Activated naive CD8-positive, alpha-beta T cell treated with anti-CD3 and anti-CD28 coated beads for 36 hours (primary cell): ENCODE data around the gene ZFPM1. TPM values are rescaled to one million over a fixed set of nuclear protein-coding genes. Genes with fewer than 3 reads are reported as not detected.
A peak's percentile ranks its signal among the peaks of the same experiment; 100 is the strongest.

Experiments used
- DNase-seq: peaks from one replicate; pipeline ENCODE4 v3.0.0; 2021
- H3K27ac Mint-ChIP-seq: one replicate; pipeline ENCODE4 v1.8.0; 2022; ENCODE audit warnings: mild to moderate bottlenecking, moderate library complexity, mixed read lengths
- H3K27me3 Mint-ChIP-seq: one replicate; pipeline ENCODE4 v1.8.0; 2022; ENCODE audit warnings: mild to moderate bottlenecking, mixed read lengths
- H3K36me3 Mint-ChIP-seq: one replicate; pipeline ENCODE4 v1.8.0; 2021; ENCODE audit warnings: mild to moderate bottlenecking, mixed read lengths
- H3K4me1 Mint-ChIP-seq: one replicate; pipeline ENCODE4 v1.8.0; 2021; ENCODE audit warnings: mixed read lengths
- H3K4me3 Mint-ChIP-seq: one replicate; pipeline ENCODE4 v1.8.0; 2022; ENCODE audit warnings: mild to moderate bottlenecking, moderate library complexity, mixed read lengths
- H3K9me3 Mint-ChIP-seq: one replicate; pipeline ENCODE4 v1.8.0; 2022; ENCODE audit warnings: mixed read lengths
- total RNA-seq, 2 experiments: library from RNA; stranded (reverse); gene quantifications; one replicate each; pipeline ENCODE4 v1.2.3, GENCODE V29; 2021

Gene ZFPM1
- total RNA-seq, 2 experiments from 2014 or later: 6.7 to 6.9 TPM

DNA sequence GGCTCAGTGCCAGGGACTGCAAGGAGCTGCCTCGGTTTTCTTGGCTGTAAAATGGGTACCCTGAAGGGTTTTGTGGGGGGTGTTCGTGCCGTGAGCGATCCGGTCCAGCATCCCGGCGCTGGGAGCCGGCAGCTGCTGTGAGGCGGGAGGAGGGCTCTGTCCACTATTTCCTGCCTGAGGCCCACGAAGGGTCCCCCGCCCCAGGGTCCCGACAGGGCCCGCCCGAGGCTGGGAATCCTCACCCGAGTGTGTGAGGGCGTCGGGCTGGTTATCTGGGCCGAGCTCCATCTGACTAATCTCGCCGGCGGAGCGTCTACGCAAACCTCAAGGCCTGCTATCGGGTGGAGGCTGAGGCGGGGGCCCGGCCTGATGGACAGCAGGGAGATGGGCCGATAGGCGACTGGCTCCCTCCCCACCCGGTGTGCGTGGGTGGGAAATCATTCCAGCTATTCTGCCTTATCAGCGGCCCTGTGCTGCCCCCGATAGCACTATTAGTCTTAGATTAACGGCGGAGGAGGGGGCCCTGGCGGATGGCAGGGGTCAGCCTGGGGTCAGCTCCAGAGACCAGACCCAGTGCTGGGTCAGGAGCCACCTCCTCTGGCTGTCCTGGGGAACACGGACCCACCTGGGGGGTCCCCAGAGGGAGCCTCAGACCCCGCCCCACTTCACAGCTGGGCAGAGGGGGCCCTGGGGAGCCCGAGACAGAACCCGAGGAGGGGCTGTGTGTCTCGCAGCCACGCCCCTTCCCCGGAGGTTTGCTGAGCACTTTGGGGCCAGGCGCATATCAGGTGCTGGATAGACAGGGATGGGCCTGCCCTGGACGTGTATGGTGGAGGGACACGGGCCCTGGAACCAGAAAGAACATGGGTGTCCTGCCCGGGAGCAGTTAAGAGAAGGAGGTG, 44.7 kb downstream of the ZFPM1 start:
- Mint-ChIP-seq H3K9me3 (no peaks in the 10 kb centered on the region), H3K4me1 (no peaks in the 10 kb centered on the region), H3K36me3 (peaks cover 1% of the 10 kb centered on the region), H3K27me3 (no peaks in the 10 kb centered on the region), H3K4me3 (no peak overlapping the region), H3K27ac (no peak overlapping the region)
- DNase-seq: no peak

DNA sequence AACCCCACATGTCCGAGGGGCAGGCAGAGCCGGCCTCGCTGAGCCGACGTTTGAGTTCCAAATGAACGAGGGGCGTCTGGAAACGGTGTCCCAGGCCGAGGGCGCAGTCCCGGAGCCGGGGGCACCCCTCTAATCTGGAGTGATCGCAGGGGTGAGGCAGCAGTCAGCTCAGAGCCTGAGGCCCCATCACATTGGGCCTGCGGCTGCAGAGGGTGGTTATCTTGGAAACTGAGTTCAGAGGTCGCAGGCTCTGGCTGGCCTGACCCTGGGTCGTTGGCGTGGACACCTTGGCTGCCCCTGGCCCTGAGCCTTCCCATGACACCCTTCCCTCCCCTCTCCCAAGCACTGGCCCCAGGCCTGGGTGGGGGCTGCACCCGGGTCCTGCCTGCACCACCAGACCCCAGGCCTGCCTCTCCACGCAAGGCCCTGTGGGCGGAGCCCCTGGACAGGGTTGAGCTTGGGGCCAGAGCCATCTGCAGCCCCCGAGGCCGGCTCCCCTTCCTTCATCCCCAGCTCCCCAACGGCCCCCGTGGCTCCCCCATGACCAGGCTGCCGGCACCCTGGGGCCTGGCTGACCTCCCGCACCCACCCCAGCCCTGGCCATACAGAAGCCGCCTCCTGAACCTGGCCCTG, 45.6 kb downstream of the ZFPM1 start:
- Mint-ChIP-seq H3K9me3 (no peaks in the 10 kb centered on the region), H3K4me3 (no peak overlapping the region), H3K36me3 (peaks cover 1% of the 10 kb centered on the region), H3K27me3 (no peaks in the 10 kb centered on the region), H3K4me1 (no peaks in the 10 kb centered on the region), H3K27ac (no peak overlapping the region)
- DNase-seq: no peak

DNA sequence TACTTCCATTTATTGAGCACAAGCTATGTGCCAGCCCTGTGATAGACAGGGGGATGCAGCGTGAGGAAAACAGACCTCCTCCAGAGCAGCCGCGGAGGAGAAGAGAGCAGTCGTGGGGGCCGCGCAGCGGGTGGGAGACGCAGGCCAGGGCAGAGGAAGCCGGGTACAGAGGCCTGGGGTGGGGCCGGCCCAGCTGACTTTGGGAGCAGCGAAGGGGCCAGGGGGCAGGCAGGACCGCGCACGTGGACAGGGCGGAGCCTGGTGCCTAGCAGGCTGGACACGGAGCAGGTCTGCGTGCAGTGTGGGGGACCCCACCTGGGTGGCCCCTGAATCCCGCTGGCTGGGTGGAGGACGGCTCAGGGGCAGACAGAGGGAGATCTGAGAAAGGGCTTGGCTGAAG, 46.2 kb downstream of the ZFPM1 start:
- Mint-ChIP-seq H3K4me1 (no peaks in the 10 kb centered on the region), H3K9me3 (no peaks in the 10 kb centered on the region), H3K27ac (no peak overlapping the region), H3K27me3 (no peaks in the 10 kb centered on the region), H3K36me3 (peaks cover 1% of the 10 kb centered on the region), H3K4me3 (peak overlapping the region; percentile 18)
- no peak for DNase-seq

DNA sequence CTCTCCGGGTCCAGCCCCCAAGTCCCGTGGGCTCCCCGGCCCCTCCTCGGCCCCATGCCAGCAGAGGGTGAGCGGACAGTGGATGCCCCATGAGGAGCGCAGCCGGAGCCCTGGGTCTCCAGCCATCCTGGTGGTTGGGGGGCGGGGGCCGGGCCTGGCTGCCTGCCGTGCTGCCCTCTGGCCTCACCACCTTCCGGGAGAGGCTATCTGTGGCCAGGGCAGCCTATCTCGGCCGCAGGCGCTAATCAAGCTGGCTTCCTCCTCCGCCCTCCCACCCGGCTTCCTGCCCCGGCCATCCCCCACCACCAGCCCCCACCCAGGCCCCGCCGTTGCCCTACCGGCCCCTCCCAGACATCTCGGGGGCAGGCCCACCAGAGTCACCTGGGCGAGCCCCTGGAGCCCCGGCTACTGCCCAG, 46.8 kb downstream of the ZFPM1 start:
- Mint-ChIP-seq H3K4me1 (no peaks in the 10 kb centered on the region), H3K9me3 (no peaks in the 10 kb centered on the region), H3K4me3 (no peak overlapping the region), H3K27ac (no peak overlapping the region), H3K27me3 (no peaks in the 10 kb centered on the region), H3K36me3 (peaks cover 1% of the 10 kb centered on the region)
- no peak for DNase-seq

DNA sequence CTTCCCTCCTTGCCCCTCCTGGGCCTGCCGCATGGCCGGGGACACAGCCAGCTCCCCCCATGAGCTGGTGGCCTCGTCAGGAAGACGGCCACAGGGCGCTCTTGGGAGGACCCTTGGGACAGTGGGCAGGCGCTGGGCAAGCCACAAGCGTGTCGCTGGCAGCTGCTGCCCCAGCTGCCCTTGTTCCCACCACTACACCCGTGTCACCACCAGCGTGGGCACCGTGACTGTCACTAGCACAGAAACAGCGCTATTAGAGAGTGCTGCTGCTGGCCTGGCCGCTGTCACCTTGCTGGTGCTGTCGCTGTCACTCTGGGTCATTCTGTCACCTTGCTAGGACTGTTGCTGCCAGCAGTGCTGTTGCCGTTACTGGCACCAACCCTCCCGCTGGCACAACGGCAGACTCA, 47.2 kb downstream of the ZFPM1 start:
- H3K4me1 Mint-ChIP-seq: no peaks in the 10 kb centered on the region
- peaks cover 1% of the 10 kb centered on the region for H3K36me3 Mint-ChIP-seq
- no peak overlapping the region for H3K4me3 Mint-ChIP-seq
- no peak for DNase-seq
- no peaks in the 10 kb centered on the region for H3K27me3 Mint-ChIP-seq
- H3K9me3 Mint-ChIP-seq: no peaks in the 10 kb centered on the region
- H3K27ac Mint-ChIP-seq: no peak overlapping the region

DNA sequence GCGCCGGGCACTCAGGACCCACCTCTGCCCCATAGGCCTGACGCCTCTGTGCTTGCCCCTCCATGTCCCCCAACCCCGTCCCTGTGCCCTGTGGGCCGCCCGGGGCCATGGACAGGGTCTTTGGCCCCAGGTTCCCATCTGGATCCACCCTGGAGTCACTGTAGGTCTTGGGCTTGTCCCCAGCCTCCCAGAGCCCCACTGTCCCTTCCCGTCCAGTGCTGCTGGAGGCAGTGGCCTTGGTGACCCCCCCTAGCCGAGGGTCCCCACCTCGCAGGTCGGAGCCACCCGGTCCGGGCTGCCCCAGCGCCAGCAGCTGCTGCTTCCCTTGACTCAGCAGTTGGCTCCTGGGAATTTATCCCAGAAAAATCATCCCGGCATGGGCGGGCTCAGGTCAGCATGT, 49.3 kb downstream of the ZFPM1 start:
- H3K36me3 Mint-ChIP-seq: peaks cover 1% of the 10 kb centered on the region
- H3K9me3 Mint-ChIP-seq: no peaks in the 10 kb centered on the region
- no peak overlapping the region for H3K4me3 Mint-ChIP-seq
- no peaks in the 10 kb centered on the region for H3K4me1 Mint-ChIP-seq
- no peak for DNase-seq
- no peaks in the 10 kb centered on the region for H3K27me3 Mint-ChIP-seq
- no peak overlapping the region for H3K27ac Mint-ChIP-seq

DNA sequence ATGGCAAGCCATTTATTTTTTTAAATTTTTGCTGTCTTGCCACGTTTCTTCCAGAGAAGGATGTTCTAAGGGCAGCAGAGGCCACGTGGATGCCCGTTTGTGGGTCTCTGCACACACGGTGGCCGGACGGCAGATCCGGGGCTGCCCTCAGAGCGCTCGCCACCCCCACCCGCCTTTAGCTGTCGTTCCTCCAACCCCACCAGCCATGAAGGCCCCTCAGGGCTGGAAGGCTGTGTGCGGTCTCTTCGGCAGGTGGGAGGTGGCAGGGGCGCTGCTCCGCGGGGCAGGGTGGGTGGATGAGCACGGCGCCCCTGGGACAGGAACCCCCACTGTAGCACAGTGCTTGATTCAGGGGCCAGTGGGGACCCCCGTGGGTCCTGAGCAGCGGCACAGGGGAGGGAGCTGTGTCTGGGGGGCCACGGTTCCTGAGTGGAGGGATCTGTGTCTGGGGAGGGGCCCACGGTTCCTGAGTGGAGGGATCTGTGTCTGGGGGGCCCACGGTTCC, 49.7 kb downstream of the ZFPM1 start:
- peaks cover 1% of the 10 kb centered on the region for H3K36me3 Mint-ChIP-seq
- no peaks in the 10 kb centered on the region for H3K4me1 Mint-ChIP-seq
- no peak for DNase-seq
- H3K9me3 Mint-ChIP-seq: no peaks in the 10 kb centered on the region
- H3K27ac Mint-ChIP-seq: no peak overlapping the region
- no peak overlapping the region for H3K4me3 Mint-ChIP-seq
- H3K27me3 Mint-ChIP-seq: no peaks in the 10 kb centered on the region

DNA sequence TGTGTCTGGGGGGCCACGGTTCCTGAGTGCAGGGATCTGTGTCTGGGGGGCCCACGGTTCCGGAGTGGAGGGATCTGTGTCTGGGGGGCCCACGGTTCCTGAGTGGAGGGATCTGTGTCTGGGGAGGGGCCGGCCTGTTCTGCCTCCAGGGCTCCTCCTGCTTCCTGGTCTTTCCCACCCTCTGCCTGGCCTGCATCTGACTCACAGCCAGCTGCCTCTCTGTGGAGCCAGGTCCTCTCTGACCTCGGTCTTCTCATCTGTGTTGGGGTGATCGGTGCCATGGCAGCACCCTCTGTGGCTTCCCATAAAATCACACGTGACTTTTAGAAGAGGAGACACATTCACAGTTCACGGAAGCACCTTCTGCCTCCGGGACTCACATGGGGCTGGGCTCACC, 50.3 kb downstream of the ZFPM1 start:
- no peak overlapping the region for H3K27ac Mint-ChIP-seq
- H3K36me3 Mint-ChIP-seq: peaks cover 1% of the 10 kb centered on the region
- H3K4me3 Mint-ChIP-seq: no peak overlapping the region
- DNase-seq: no peak
- no peaks in the 10 kb centered on the region for H3K4me1 Mint-ChIP-seq
- H3K9me3 Mint-ChIP-seq: no peaks in the 10 kb centered on the region
- no peaks in the 10 kb centered on the region for H3K27me3 Mint-ChIP-seq

DNA sequence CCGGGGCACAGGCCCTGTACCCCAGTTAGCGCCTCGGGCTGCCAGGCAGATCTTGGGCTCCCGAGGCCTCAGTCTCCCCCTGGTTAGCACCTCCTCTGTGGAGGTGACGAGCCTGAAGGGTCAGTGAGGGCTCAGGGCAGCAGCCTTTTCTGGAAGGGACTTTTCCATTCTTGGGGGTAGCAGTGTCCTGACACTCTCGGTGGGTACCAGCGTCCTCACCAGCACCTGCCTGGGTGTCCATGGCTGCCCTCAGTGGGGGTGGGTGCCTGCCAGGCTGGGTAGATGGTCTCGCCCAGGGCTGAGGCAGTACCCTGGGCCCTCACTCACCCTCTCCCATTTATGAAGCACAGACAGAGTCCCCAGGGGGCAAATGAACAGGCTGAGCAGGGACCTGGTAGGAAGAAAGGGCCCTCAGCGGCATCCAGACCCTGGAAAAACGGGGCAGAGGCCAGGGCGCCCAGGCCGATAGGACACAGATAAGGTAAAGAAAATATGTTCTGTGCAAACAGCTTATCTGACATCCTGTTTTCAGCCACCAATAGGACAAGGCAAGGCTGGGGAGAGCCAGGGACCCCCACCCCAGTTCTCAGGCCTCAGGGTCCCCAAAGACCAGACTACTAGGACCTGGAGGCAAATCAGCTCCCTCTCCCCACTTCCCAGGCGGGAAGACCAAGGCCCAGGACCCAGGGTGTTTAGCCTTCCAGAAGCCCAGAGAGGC, 50.9 kb downstream of the ZFPM1 start:
- DNase-seq: no peak
- no peaks in the 10 kb centered on the region for H3K27me3 Mint-ChIP-seq
- H3K4me1 Mint-ChIP-seq: no peaks in the 10 kb centered on the region
- H3K9me3 Mint-ChIP-seq: no peaks in the 10 kb centered on the region
- H3K4me3 Mint-ChIP-seq: no peak overlapping the region
- no peak overlapping the region for H3K27ac Mint-ChIP-seq
- peaks cover 1% of the 10 kb centered on the region for H3K36me3 Mint-ChIP-seq

DNA sequence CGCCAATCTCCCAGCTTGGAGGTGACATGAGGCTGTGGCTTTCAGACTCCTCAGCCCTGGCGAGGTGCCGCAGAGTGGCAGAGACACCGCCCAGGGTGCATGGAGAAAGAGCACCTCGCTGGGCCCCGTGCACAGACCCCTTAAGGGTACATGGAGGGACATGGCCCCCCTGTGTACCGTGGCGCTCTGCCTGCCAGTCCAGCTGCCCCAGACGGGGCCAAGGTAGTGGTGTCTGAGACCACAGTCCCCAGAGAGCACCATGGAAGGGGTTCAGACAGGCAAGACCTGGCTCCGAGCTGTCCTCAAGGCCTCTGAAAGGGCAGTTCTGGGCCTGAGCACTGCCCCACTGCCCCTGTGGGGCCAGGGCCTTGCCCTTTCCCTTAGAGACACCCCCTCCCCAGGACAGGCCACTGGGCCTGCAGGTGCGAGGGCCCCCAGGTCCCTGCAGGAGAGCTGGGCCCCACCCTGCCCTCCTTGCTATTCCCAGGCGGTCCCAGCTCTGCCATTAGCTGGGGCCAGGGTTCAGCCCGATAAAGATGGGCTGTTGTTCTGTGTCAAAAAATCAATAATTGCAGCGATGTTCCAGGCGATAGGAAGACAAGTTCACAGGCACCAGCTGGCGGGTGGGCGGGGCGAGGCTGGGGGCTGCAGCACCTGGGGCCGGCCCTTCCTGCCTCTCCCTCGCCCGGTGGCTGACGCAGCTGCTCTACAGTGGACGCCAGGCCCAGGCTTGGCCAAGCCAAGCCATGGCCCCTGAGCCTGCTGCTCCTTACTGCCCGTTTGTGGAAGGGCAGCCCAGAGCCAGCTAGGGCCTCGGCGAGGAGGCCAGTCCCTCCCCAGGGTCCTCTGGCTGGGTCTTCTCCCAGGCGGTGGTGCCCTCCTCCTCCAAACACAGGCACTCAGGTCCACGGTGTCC, 51.7 kb downstream of the ZFPM1 start:
- Mint-ChIP-seq H3K4me3 (no peak overlapping the region), H3K27me3 (no peaks in the 10 kb centered on the region), H3K9me3 (no peaks in the 10 kb centered on the region)

DNA sequence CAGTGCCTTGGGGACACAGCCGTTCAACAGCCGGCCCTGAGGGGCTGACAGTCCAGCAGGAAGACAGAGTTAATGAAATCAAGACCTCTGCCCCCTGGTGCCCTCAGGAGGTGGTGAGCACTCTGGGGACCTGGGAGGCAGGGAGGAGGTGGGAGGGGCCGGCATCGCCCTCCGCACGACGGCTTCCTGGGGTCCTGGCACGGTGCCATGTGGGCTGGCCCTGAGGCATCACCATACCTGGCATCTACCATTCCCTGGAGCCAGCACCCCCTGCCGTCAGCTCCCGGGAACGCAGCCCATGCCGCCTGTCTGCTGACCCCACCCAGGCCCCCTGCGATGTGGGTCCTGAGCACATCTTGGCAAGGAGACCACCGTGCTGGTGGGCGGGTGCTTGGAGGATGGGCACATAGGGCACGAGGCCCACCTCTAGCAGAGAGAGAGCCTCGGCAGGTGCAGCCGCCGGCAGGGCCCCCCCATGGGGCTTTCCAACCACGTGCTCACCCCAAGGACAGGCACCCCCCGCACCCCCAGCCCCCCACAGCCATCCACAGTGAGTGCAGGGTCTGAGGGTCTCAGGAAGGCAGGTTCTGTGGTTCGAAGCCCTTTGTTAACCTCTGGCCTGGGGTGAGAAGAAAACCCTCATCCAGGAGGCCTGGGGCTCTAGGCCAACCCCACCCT, 52.5 kb downstream of the ZFPM1 start:
- no peaks in the 10 kb centered on the region for H3K27me3 Mint-ChIP-seq
- peaks cover 1% of the 10 kb centered on the region for H3K36me3 Mint-ChIP-seq
- H3K4me3 Mint-ChIP-seq: no peak overlapping the region
- peak overlapping the region; percentile 65 for H3K27ac Mint-ChIP-seq
- H3K9me3 Mint-ChIP-seq: no peaks in the 10 kb centered on the region
- H3K4me1 Mint-ChIP-seq: no peaks in the 10 kb centered on the region
- peak; percentile 74 for DNase-seq

More for the DNA sequence above, 51.7 kb downstream of the ZFPM1 start:
- no peak for DNase-seq
- H3K4me1 Mint-ChIP-seq: no peaks in the 10 kb centered on the region
- peak overlapping the region; percentile 65 for H3K27ac Mint-ChIP-seq
- H3K36me3 Mint-ChIP-seq: peaks cover 1% of the 10 kb centered on the region

DNA sequence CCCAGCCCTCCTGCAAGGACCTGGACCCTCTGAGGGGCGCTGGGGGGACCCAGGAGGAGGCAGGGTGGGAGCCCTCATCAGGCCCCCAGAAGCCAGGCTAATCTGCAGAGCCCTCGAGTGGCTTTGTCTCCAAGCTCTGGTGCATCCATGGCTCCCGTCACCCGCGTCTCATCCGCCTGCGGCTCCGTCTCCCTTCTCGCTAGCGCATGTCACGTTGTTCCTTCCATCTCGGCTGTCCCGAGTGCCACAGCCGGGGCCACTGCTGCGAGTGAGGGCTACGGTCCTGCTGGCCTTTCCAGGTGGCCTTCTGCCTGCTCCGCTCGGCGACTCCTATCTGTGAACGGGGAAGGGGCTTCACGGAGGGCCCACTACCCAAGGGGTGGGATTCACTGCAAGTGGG, 53.6 kb downstream of the ZFPM1 start:
- Mint-ChIP-seq H3K4me1 (no peaks in the 10 kb centered on the region), H3K27me3 (no peaks in the 10 kb centered on the region), H3K27ac (no peak overlapping the region), H3K9me3 (no peaks in the 10 kb centered on the region), H3K4me3 (no peak overlapping the region), H3K36me3 (peaks cover 1% of the 10 kb centered on the region)
- DNase-seq: no peak

DNA sequence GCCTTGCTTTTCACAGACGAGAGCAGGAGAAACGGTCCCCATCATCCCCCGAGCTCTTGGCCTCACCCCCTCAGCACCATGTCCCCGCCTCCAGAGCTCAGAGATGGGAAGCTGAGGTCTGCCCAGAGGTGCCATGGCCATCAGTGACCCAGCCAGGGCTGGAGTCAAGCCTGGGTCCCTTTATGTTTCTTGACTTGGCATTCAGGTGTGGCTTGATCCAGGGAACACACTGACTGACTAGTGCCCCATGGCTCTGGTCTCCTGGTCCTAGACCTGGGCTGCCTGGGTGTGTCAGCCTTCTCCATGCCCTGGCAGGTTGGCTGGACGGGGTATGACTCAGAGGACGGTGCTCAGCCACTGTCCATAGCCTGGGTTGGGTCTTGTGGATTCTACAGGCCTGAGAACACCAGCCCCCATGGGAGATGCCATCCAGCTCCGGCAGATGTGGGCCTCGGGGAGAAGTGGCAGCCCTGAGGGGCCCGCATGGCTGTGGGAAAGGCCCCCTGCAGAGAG, 54.2 kb downstream of the ZFPM1 start:
- Mint-ChIP-seq H3K4me1 (no peaks in the 10 kb centered on the region), H3K36me3 (no peaks in the 10 kb centered on the region), H3K27ac (no peak overlapping the region), H3K27me3 (no peaks in the 10 kb centered on the region), H3K9me3 (no peaks in the 10 kb centered on the region), H3K4me3 (no peak overlapping the region)
- no peak for DNase-seq

DNA sequence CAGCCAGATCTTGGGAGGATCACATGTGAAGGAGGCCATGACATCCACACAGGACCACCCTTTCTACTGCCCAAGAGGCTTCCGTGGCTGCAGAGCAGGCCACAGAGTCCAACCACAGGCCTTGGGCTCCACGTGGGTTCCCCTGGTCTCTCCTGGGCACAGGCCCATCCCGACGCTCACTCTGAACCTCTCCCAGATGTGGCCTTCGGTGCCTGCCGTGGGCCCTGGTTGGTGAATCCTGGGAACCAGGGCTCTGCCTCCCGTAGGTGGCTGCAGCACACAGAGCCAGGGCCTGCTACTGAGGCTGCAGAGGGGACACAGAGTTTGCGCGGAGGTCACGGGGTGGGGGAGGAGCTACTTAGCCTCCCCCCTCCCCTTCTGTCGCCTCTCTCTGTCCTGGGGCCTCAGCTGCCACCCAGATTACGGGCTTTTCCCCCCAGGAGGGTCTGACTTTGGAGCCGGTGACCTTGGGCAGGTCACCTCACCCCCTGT, 55.3 kb downstream of the ZFPM1 start:
- no peaks in the 10 kb centered on the region for H3K9me3 Mint-ChIP-seq
- no peaks in the 10 kb centered on the region for H3K36me3 Mint-ChIP-seq
- H3K4me1 Mint-ChIP-seq: no peaks in the 10 kb centered on the region
- H3K27ac Mint-ChIP-seq: no peak overlapping the region
- no peak for DNase-seq
- H3K4me3 Mint-ChIP-seq: no peak overlapping the region
- no peaks in the 10 kb centered on the region for H3K27me3 Mint-ChIP-seq
